GM19438 (cell line): ENCODE measurements around the gene RPH3AL.
"Not testable (repeated sequence)": the region's sequence is repeated elsewhere in the genome, so short reads cannot be mapped to it uniquely, and the experiment has no call there.

Source experiments
- ATAC-seq: cut with Tn5 transposase; IDR thresholded peaks from one replicate; pipeline ENCODE4 v1.9.1; 2021; ENCODE audit warnings: low read depth; ENCODE audit not compliant: unreplicated experiment

The RPH3AL gene

DNA sequence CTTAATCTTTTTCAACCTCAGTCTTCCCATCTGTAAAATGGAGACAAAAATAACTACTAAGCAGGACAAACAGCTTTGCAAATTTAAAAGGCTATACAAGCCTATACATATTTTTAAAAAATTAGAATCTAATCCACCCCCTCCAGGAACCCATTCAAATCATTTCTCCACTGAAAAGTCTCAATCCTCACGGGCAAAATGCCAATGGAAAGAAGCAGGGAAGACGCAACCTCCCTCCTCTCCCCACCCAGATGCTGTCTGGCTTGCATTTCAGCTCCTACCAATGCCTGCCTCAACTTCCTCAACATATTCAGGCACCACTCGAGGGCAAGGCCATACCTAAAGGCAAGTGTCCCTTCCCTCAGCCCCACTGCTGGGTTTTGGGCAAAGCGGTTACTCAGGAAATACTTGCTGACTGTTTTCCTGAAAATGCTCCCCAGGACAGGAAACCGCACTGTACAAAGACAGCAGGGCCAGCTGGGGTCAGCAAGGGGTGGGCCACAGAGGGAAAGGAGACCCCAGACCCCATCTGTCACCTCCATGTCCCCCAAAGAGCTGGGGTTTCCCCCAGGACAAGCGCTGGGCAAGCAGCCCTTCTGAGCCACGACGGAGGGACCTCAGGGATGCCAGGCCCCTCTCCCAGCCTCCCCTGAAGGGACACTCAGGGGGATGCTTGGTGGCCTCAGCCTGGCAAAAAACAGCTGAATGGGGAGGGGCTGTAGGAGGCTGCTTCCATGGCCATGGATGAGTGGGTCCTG is 123.5 kb downstream of the RPH3AL start:
- ATAC-seq, result no peak

DNA sequence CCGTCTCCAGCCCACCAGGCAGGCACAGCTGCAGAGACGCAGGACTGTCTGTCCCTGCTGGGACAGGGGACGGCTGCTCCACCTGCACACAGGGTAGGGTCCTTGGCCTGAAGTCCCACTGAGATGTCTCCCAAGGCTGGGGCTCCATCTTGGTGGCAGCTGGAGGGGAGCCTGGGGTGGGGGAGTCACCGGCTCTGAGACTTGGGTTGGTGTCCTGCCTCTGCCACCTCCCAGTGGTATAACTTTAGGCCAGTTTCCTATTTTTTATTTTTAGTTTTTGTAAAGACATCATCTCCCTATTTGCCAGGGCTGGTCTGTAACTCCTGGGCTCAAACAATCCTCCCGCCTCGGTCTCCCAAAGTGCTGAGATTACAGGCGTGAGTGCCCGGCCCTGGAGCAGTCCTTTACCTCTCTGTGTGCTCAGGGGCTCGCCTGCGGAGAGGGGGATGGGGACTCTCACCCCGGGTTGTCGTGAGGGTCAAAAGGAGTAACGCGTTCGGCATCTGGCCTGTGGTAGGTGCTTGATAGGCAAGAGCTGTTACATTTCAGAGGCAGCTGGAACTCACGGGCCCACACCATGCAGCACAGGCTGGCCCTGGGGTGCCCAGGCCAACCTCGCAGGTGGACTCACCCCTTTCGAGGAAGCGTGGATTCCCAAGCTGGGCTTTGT is 124.5 kb downstream of the RPH3AL start:
- no peak for ATAC-seq

DNA sequence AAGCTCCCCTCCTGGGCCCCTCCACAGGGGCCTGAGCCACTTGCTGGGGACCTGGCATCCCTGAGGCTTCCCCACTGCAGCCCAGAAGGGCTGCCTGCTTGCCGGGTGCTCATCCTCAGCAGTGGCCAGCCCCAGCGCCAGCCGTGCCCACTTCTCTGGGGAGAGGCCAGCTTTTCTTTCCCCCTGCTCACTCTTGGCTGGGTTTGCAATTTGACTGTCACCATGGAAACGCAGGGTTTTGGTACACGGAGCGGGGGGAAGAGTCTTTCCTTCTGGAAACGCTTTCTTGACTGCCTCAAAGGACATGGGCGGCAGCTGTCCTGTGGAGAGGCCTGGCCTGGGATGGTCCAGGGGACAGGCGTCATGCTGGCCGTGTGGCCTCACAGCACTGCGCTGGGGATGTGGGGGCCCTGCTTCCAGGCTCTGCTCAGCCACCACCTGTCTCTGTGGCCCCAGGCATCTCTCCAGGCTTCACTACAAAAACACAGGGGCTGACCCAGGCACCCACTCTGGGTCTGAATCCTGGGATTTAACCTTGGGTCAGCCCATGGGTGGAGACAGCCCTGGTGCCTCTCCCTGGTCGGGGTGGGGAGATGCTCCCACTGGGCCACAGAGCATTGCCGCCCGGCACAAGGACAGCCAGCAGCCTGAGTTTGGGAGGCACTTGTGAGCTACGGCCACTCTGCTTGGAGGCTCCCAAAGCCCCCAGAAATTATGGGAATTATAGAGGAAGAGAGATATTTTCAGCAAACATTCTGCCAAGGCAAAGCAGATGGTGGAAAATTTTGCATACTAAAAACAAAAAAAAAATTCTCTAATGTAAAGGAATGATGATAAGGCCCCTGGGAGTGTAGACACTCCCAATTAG is 125.3 kb downstream of the RPH3AL start:
- no peak for ATAC-seq

DNA sequence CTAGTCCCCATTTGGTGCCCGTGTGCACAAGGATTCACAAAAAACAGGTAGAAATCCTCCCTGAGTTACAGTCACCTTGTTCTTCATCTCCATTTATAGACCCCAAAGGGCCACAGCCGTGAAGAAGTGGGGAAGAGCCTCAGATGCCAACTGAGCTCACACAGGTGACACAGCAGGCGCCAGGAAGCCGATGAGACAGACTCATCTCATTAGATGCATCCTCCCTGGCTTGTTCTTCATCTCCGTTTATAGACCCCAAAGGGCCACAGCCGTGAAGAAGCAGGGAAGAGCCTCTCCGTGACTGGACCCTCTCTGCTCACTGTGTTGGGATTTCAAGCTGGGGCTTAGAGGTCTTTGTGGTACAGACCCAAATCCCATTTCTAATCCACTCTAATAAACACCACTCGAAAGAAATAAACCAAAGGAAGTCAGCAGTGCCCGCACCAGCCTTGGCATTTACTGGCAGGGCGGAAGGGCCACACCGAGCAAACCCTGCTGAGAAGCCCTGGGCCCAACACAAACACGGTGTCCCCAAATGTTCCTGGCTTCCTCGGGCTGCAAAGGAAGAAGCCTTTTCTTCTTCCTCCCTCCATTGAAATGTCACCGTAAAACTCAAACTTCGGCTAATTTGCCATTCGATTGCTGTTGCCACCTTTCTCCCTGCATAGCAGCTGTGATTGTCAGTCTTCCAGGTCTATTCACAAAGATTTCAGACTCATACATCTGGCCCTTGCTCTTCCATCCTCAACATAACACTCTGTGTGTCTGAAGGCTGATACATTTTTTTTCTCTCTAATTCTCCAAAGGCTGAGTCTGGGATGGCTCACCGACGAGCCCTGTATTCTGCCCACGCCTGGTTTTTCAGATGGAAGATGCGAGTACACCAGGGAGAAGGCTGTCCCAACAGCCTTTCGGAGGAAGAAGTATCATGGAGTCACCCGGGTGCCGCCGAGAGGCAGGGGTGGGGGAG is 126.2 kb downstream of the RPH3AL start:
- ATAC-seq, result no peak

DNA sequence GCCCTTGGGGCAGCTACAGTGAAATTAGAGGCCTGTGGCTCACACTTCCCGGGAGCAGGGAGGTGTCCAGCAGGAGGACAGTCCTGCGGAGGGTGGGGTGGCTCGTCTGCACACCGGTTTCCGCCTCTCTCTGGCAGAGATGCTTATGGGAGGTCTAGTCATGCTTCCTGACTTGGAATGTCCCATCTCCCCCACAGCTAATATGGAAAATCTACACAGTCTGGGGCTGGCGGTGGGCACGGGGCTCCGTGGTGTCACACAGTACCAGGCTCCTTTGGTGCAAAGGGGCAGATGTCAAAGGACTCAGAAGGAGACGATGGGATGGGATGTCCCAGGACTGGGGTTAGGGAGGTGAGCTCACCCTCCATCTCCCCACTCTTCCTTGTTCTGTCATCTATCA is 127.1 kb downstream of the RPH3AL start:
- no peak for ATAC-seq

DNA sequence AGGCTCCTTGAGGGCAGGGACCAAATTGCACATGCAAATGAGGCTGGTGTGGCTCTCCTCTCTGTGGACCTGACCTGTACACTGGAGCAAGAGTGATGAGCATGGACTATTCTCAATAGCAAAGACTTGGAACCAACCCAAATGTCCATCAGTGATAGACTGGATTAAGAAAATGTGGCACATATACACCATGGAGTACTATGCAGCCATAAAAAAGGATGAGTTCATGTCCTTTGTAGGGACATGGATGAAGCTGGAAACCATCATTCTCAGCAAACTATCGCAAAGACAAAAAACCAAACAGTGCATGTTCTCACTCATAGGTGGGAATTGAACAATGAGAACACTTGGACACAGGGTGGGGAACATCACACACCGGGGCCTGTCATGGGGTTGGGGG is 128.0 kb downstream of the RPH3AL start:
- ATAC-seq, result not testable (repeated sequence)

DNA sequence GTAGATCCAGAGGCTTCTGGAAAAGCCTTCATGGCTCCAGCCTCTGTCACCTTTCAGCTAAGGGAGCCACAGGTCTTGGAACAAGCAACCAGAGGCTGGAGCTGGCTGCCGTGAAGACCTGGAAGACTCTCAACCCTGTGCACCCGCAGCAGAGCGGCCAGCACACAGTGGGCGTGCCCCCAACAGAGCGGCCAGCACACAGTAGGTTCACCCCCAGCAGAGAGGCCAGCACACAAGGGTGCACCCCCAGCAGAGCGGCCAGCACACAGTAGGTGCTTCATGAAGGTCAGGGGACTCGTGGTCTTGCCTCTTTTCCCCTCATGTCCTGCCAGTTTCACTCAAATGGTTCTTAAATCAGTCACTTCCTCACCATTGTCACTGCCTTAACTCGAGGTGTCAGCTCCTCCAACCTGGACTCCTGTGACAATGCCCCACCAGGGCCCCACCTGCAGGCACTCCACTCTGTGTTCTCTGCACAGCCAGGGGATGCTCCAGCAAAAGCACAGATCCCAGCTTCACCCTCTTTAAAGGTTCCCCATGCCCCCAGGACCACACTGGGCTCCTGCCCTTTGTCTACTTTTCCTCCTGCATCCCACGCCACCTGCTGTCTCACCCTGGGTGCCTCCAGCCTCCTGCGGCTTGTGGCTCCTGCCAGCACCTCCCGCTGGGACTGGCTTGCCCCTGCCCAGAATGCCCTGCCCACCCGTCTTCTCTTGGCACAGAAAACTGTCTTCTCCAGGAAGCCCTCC is 128.7 kb downstream of the RPH3AL start:
- ATAC-seq, result no peak

DNA sequence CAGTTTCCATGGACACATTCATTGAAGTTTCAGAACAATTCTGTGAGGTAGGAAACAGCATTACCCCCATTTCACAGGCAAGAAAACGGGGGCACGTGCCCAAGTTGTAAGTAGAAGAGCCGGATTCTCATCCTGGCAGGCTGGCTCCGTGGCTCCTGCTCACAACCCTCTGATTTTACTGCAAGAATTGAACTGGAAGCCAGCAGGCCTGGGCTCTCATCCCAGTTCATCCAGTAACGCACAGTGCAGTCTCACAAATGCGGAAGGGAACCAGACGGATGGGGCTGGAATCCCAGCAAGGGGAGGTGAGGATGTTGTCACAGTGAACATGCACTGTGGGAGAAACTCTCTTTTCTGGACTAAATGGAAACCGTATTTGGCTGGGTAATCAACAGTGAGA is 130.4 kb downstream of the RPH3AL start:
- ATAC-seq, result no peak

DNA sequence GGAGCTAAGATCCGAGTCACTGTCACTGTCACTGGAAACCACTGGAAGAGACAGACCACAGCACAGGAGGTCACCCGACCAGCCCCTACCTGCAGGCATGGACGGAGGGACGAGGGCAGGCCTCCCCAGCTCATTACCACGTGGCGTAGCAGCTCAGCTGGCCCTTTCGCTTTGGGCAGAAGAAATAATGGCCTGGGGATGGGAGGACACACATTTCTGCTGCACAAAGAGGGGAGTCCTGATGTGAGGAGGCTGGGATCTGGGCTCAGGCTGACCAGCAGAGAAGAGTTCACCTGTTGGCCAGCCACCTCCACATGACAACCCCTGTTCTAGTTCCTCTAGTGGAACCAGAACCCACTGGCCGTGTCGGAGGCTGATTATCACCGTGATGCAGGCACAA is 132.9 kb downstream of the RPH3AL start:
- no peak for ATAC-seq

DNA sequence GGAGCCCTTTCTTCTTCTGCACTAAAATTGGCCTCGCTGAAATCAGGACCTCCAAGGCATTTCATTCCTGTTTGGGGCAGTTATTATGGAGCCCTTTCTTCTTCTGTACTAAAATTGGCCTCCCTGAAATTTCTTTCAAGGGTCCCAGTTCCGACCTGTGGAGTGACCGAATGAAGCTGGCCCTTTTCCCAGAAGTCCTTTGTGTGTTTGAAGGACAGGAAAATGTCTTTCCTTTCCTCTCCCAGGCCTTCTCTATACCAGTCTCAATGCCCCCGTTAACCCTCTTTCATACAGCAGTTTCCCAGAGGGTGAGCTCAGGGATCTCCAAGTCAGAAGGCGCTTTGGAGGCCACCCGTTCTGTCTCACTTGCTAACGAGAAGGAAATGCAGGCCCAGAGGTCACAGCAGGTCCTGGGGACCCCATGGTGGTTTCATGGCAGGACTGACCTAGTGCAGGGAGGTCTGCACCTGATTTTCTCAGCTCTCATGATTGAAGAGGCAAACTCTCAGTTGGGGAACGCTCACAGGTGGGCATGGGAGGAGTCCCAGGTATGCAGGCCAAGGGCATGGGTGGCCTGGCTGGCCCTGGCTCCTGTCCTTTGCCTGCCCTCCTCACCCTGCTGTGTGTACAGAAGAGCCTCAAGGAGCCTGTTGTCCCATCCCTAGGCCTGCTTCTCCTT is 134.0 kb downstream of the RPH3AL start:
- no peak for ATAC-seq

DNA sequence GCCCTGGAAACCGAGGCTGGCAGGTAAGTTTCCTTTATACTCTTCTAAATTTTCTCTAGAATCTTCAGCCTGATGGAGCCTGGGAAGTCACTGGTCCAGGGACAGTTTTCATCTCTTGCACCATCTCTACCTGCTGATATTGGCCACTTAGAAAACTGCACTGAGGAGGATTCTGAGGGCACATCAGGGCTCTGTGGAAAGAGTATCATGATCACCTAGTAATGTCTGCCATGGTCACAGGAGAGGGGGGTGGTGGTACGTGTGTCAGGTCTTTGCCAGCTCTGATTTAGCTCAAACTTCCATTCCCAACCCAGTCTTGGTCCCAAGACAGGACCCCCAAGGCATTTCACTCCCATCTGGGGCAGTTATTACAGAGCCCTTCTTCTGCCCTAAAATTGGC is 136.0 kb downstream of the RPH3AL start:
- no peak for ATAC-seq

DNA sequence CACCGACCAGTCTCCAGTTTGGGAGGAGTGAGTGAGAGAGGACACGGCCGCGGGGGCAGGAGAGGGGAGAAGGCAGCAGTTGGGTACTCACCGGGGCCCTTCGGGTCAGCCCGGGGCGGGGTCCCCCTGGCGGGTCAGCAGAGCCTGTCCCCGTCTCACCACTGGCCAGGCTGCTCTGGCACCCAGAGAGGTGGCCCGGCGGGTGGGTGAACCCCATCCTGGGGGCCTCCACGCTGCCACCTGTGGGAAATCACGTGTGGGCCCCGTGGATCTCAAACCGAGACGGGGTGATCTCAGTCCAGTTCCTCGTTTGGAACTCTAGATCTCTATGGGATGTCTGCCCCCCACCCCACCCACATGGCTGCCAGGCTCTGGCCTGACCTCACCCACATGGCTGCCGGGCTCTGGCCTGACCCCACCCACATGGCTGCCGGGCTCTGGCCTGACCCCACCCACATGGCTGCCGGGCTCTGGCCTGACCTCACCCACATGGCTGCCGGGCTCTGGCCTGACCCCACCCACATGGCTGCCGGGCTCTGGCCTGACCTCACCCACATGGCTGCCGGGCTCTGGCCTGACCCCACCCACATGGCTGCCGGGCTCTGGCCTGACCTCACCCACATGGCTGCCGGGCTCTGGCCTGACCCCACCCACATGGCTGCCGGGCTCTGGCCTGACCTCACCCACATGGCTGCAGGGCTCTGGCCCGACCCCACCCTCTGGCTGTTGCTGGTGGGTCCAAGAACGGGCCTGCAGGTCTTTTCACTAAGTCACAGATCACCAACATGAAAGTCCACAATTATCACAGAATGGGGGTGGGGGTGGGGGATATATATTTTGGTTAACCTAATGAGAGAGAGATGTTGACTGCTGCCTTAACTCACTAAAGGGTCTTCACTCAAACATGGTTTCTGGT is 136.8 kb downstream of the RPH3AL start:
- ATAC-seq, result not testable (repeated sequence)

DNA sequence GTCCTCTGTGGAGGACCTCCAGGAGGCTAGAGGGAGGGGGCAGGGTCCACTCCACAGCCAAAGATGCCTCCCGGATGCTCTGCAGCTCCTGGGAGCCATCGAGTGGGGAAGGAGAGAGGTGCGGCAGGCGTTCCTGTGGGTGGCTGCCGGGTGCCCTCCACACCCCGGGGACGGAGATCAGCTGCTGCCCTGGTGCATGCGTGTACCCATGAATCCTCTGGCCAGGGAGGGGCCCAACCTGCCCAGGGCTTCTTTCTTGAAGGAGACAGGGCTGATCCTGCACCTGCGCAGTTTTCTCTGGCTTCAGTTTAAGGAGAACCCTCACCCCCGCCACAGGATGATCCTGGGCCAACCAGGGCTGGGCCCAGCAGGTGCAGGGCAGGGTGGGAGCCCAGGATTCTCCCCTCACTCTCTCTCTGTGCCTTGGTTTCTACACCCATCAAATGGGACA is 137.7 kb downstream of the RPH3AL start:
- ATAC-seq, result no peak

DNA sequence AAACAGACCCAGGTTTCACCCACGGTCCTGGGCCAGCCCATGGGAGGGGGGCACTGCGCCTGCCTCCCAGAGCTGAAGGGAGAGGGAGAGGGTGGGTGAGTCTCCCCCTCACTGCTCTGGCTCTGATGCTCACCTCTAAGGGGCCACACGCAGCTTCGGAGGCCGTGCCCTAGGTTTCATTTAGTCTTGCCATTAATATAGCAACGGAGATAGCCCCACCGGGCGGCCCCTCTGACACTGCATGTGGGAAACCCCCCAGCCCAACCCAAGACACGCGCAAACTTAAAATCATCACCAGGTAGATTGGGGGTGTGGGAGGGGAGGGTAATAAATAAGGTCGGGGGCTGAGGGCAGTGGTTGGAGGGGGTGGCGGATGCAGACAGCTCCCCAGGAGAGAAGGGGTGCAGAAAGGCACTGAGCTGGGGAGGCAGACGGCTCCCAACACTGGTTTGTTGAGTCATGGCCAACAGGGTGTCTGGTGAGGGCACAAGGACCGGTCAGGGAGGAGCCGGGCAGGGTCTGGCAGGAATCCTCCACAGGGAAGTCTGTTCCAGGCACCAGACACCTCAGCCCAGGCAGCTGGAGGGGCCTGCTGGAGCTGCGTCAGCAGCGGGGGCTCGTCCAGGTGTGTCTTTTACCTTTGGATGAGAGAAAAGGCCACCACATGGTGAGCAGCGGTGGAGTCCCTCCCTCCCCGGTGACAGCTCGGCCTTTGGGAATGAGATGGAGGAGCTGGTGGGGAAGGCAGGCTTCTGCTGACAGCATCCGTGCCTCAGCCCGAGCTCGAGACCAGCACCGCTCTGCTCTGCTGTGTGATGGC is 139.1 kb downstream of the RPH3AL start:
- no peak for ATAC-seq

DNA sequence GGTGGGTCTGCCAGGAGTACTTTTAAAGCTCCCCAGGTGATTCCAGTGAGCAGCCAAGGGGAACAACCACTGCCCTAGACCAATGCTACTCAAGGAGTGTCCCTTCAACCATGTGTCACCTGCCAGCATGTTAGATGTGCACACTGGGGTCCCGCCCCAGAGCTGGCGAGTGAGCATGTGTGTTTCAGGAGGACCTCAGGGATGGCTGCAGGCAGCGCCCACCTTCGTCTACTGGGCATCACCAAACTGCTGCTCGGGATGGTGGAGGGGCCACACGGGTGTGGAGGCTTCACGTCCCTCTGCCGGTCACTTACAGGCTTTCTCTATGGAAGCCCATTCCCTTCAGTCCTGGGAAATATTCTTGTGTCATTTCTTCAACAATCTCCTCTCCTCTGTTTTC is 142.2 kb downstream of the RPH3AL start:
- ATAC-seq, result no peak

DNA sequence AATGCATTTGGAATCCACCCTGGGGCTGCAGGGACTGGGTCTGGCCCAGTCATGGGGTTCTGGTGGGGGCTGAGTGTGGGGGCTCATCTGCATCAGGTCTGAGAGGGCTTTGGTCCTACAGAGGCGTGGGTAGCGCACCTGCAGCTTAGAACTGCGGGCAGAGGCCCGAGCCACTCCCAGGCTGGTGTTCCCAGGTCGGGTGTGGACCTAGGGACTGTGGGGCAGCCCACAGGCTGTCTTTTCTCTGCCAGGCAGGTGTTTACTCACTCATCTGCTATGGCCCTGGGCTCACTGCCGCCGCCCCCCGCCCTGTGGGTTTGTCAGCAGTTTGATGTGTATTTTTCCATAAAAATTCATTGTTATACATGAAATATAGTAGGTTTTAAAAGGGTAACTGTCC is 144.2 kb downstream of the RPH3AL start:
- no peak for ATAC-seq

DNA sequence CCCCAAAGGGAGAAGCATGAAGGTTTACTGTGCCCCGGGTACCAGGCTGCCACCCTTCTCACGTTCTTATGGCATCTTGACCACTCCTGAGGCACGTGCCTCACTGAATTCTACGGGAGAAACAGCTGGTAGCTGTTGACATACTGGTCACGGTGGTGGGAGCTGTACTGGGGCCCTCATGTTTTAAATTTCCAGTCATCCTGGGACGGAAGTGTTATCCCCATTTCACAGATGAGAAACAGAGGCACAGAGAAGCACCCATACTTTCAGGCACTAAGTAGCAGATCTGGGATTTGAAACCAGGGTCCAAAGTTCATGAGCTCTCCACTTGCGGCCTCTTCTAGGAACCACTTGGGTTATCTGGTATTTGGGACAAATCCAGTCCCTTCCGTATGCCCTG is 144.8 kb downstream of the RPH3AL start:
- no peak for ATAC-seq
